Stomach smooth muscle (tissue), 2 donors: Measurements from ENCODE around the gene GFER.

Experiments
- H3K27ac ChIP-seq: one replicate; pipeline ENCODE4 v1.7.0; 2013; ENCODE audit warnings: mild to moderate bottlenecking, low read length, inconsistent platforms
- H3K27me3 ChIP-seq, 2 donors: one replicate each; pipeline ENCODE4 v1.7.0; 2013; ENCODE audit warnings: low read length in 2 of 2; ENCODE audit not compliant: insufficient read depth in 2 of 2, control insufficient read depth in 1 of 2
- H3K36me3 ChIP-seq, 2 donors: one replicate each; pipeline ENCODE4 v1.7.0; 2013; ENCODE audit warnings: low read length in 2 of 2; ENCODE audit not compliant: control insufficient read depth in 2 of 2, insufficient read depth in 2 of 2
- H3K4me1 ChIP-seq: one replicate; pipeline ENCODE4 v1.7.0; 2013; ENCODE audit warnings: low read length; ENCODE audit not compliant: control insufficient read depth, insufficient read depth
- H3K4me3 ChIP-seq, 2 donors: one replicate each; pipeline ENCODE4 v1.7.0; 2013; ENCODE audit warnings: low read length in 2 of 2
- H3K9ac ChIP-seq, 2 donors: one replicate each; pipeline ENCODE4 v1.7.0; 2013; ENCODE audit warnings: low read length in 2 of 2, mild to moderate bottlenecking in 1 of 2
- H3K9me3 ChIP-seq, 2 donors: one replicate each; pipeline ENCODE4 v1.7.0; 2013; ENCODE audit warnings: low read length in 2 of 2; ENCODE audit not compliant: control insufficient read depth in 2 of 2
- donor health status: healthy.
- donor health status: Pancreatic carcinoma.

GFER gene

DNA sequence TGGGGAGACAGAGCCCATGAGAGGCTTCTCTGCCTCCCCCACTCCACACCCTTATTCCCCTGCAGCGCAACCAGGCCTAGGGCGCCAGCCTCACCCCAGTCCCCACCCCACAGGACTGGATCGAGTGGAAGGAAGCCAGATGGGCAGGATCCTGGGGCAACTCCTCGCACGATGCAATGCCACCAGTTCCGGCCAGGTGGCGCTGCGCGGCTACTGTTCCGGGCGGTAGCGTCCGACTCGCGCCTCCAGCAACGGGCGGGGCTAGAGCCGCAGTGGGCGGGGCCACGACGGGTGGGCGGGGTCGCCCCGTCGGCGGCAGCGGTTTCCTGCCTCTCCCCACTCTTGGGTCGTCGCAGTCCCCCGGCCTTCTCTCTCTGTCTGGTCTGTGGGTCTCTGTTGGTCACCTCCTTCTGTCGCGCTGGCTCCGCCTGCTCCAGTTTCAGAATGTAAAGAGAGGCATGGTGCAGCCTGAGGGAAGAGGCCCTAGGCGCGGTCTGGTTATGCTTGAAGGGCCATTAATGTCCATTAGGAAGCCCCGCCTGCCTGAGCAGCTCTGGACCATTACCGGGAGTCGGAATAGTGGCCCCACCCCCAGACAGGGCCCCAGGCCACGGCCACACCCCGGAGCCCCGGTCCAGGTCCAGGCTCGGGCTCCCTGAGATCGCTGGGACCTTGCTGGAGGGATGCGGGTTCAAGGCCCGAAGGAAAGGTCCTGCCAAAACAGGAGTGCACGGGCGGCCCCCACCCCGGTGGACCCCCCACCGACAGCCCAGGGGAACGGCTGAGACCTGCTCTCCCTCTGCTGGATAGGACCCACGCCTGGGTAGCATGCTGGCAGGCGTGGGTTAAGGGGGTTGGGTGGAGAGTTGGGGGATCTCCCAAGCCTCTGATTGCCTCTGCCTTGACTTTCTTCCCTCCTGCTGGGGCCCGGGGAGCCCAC lies 39.4 kb downstream of the GFER start:
- H3K9ac ChIP-seq: no peak overlapping the region
- H3K27me3 ChIP-seq: peaks cover 11 to 25% of the 10 kb centered on the region in 2 donors
- peak overlapping the region; percentile 18 for H3K27ac ChIP-seq
- H3K9me3 ChIP-seq: no peaks in the 10 kb centered on the region
- H3K36me3 ChIP-seq: no peaks in the 10 kb centered on the region
- peaks cover 56% of the 10 kb centered on the region for H3K4me1 ChIP-seq
- peak overlapping the region; percentile 69 to 71 for H3K4me3 ChIP-seq

DNA sequence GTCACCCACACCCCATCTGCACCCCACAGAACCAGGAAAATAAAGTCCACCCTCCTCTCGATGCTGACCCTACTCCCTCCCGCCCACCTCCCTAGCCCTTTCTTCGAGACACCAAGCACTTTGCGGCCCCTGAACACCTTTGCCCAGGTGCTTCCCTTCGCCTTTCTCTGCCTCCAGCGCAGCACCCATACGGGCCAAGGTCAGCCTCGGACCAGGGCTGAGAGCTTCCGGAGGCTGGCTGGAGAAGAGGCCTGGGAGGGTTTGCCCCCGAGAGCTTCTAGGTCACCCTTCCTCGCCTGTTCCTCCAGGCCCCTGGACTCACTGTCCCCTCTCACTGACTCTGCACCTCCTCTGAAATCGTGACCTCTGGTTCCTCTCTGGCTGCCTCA lies 40.0 kb downstream of the GFER start:
- Histone ChIP-seq H3K4me1 (peaks cover 62% of the 10 kb centered on the region), H3K36me3 (no peaks in the 10 kb centered on the region), H3K9ac (no peak overlapping the region), H3K4me3 (no peak overlapping the region), H3K9me3 (no peaks in the 10 kb centered on the region), H3K27me3 (peaks cover 9 to 25% of the 10 kb centered on the region in 2 donors), H3K27ac (peak overlapping the region; percentile 18)

DNA sequence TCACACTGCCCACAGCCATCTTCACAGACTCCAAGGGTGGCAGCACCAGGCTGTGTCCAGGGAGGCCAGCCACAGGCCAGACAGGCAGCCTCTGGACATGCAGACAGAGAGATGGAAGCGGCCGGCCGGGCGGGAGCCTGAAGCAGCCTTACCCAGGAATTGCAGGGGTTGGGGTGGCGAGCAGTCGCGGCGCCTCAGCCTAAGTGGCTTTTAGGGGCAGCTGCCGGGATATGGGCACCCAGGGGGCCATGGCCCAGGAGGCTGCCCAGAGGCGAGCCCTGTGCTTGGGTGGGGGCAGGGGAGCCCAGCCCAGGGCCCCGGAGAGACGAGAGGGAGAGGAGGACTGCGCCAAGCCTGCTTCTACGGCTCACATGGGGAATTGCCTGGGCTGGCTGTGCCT lies 41.3 kb downstream of the GFER start:
- Histone ChIP-seq H3K4me3 (no peak overlapping the region), H3K9me3 (no peaks in the 10 kb centered on the region), H3K4me1 (peaks cover 53% of the 10 kb centered on the region), H3K27me3 (peaks cover 4 to 12% of the 10 kb centered on the region in 2 donors), H3K27ac (no peak overlapping the region), H3K36me3 (peaks cover 0 to 4% of the 10 kb centered on the region in 2 donors), H3K9ac (no peak overlapping the region)

DNA sequence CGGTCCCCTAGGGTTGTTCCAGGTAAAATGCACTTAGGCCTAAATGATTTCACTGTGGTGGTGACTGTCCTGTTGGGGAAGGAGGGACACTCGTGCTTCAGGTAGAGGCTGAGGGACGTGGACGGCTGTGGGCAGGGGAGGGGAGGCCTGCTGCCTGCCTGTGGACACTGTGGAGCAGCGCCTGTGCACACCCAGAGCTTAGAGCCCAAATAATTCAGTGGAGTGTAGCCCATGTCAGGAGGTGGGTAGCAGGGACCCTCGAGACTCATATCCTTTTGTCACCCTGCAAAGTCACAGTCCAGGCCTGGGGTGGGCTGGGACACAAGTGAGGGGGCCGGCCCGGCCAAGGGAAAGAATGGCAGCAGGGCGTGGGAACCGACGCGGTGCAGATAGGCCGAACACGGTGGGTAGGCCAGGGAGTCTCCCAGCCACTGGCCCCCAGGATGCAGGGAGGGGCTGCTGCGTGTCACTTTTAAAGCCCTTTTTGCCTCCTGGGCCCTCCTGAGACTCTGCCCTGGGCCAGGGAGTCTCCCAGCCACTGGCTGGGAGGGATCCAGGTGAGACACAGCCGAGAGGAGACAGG lies 42.0 kb downstream of the GFER start:
- Histone ChIP-seq H3K9me3 (no peaks in the 10 kb centered on the region), H3K27me3 (peaks cover 4 to 5% of the 10 kb centered on the region in 2 donors), H3K4me3 (peak overlapping the region in 1 of 2 donors; percentile 65), H3K9ac (peak overlapping the region; percentile 39 to 60), H3K4me1 (peaks cover 48% of the 10 kb centered on the region), H3K36me3 (peaks cover 0 to 4% of the 10 kb centered on the region in 2 donors), H3K27ac (peak overlapping the region; percentile 31)

DNA sequence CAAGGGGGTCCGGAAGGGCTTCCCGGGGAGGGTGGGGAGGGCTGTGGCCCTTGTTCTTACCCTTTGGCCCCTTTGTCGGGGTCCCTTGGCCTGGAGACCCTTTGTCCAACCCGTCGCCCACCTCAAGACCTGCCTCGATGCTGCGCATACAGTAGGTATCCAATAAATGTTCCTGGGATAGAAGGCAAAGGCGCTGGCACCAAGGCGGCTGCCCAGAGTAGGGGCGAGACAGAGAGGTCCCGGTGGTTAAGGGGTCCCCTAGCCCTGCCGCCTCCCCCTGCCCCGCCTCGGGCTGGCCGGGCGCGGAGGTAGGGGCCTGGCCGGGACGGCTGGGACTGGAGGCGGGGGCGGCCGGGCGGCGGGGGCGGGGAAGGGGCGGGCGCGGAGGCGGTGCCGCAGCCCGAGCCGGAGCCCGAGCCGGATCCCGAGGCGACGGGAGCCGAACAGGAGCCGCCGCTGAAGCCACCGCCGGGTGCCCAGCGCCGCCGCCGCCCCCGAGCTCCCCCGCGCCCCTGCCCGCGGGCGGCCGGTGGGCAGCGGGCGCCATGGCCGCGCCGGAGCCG lies 42.5 kb downstream of the GFER start, which contains the start of gene NHERF2:
TSS of gene NHERF2 (plus strand) at position 442 of the 563 bp plus-strand sequence. CDS start at position 546, 104 bp downstream.
- Histone ChIP-seq H3K36me3 (peaks cover 0 to 4% of the 10 kb centered on the region in 2 donors), H3K4me3 (peak within 1 kb of the TSS; percentile 67 to 77), H3K9me3 (no peaks in the 10 kb centered on the region), H3K9ac (peak within 1 kb of the TSS; percentile 59 to 60), H3K27me3 (peaks cover 2 to 3% of the 10 kb centered on the region in 2 donors), H3K27ac (peak within 1 kb of the TSS; percentile 31), H3K4me1 (peaks cover 48% of the 10 kb centered on the region)

DNA sequence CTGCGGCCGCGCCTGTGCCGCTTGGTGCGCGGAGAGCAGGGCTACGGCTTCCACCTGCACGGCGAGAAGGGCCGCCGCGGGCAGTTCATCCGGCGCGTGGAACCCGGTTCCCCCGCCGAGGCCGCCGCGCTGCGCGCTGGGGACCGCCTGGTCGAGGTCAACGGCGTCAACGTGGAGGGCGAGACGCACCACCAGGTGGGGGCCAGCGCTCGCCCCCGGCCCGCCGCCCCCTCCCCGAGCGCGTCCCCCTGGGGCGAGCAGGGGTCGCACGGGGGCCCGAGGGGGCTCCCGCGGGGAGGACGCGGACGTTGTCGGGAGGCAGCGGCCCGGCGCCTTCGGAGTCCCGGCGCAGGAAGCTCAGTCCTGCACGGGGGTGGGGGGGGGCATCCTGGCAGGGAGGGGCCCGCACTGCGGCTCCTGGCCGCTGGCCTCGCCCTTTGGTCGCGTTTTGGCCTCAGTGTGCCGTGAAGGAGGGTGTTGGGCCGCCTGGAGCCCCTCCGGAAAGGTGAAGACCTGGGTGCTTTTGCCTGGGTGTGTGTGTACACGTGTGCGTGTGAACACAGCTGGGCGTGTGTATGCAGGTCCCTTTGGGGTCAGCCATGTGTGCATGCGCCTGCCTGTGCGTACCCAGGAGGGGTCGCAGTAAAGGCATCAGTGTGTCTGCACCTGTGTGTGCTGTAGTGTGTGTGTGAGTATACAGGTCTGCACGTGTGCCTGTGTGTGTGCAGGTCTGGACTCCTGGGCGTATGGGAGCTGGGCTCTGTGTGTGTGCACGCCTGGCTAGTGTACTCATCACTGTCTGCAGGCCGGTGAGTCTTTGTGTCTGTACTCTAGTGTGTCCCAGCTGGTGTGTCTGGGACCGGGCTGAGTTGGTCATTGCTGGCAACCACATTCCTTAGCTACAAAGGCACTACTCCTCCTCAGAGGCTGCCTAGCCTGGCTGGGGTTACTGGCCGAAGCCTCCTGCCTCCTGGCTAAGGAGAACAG lies 43.3 kb downstream of the GFER start:
- H3K9ac ChIP-seq: peak overlapping the region; percentile 36 to 59
- peaks cover 0 to 4% of the 10 kb centered on the region in 2 donors for H3K36me3 ChIP-seq
- peaks cover 50% of the 10 kb centered on the region for H3K4me1 ChIP-seq
- H3K27ac ChIP-seq: no peak overlapping the region
- H3K4me3 ChIP-seq: peak overlapping the region; percentile 67 to 77
- H3K27me3 ChIP-seq: no peaks in the 10 kb centered on the region
- no peaks in the 10 kb centered on the region for H3K9me3 ChIP-seq

DNA sequence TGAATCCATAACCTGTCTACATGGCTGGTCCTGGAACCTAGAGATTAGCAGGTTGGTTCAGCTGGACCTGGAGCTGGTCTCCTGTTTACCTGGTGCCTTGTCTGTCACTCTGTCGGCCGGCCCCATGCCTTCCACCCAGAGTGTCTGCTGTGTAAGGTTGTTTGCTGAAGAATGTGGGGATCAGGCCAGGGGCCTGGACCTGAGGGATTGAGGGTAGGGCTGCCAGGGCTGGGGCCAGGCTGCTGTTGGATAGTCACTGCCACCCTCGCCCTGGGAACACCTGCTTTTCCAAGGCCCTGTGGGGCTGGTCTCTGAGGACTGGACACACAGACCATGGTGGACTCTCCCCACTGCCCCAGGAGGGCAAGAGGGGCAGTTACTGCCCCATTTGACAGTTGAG lies 44.2 kb downstream of the GFER start:
- no peaks in the 10 kb centered on the region for H3K27me3 ChIP-seq
- H3K4me1 ChIP-seq: peaks cover 51% of the 10 kb centered on the region
- H3K36me3 ChIP-seq: peaks cover 0 to 4% of the 10 kb centered on the region in 2 donors
- peak overlapping the region; percentile 67 to 77 for H3K4me3 ChIP-seq
- H3K9ac ChIP-seq: peak overlapping the region; percentile 5 to 59
- H3K9me3 ChIP-seq: no peaks in the 10 kb centered on the region
- no peak overlapping the region for H3K27ac ChIP-seq

DNA sequence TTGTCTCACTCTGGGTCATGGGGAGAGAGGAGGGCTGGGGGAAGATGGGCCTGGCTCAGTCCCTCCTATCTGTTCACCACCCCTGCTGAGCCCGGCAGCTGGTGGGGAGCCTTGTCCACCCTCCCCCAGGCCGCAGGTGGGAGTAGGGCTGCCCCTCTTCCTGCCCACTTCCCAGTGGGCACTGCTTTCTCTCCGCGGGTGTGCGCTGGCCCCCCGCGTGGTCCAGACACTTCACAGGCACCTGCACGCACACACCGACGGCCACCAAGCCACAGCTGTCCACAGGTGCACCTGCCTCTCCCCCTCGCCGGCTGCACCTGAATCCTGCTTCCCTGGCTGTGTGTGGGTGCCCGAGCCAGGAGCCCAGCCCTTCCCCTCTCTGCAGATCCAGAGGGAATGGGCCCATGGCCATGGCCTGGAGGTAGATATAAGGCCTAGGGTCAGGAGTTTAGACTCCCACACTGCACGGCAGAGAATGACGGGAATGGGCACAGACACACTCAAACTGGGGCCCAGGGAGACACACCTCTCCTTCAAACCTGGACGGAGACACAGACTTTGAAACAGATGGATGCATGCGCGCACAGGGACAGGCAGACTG lies 44.7 kb downstream of the GFER start:
- Histone ChIP-seq H3K36me3 (peaks cover 0 to 4% of the 10 kb centered on the region in 2 donors), H3K27me3 (no peaks in the 10 kb centered on the region), H3K9me3 (no peaks in the 10 kb centered on the region), H3K4me3 (peak overlapping the region in 1 of 2 donors; percentile 40), H3K4me1 (peaks cover 51% of the 10 kb centered on the region), H3K9ac (no peak overlapping the region), H3K27ac (no peak overlapping the region)

DNA sequence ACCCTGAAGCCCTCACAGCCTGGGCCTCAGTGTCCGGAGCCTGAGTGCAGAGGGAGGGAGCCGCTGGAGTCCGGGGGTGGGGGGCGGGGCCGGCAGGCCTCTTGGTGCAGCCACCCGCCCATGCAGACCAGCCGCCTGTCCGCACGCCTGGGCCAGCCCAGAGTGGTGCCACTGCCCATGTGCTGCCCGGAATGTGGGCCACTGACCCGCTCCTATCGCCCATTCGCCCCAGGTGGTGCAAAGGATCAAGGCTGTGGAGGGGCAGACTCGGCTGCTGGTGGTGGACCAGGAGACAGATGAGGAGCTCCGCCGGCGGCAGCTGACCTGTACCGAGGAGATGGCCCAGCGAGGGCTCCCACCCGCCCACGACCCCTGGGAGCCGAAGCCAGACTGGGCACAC lies 45.4 kb downstream of the GFER start:
- Histone ChIP-seq H3K27me3 (no peaks in the 10 kb centered on the region), H3K9me3 (no peaks in the 10 kb centered on the region), H3K9ac (no peak overlapping the region), H3K4me3 (peak overlapping the region in 1 of 2 donors; percentile 40), H3K36me3 (peaks cover 0 to 4% of the 10 kb centered on the region in 2 donors), H3K27ac (no peak overlapping the region), H3K4me1 (peaks cover 50% of the 10 kb centered on the region)
